Measurements from ENCODE around the gene CHD2.
"Not testable (repeated sequence)": the region's sequence is repeated elsewhere in the genome, so short reads cannot be mapped to it uniquely, and the experiment has no call there.

CHD2 gene

GRCh38 chr15:92906563-92907081, 6.5 kb downstream of the CHD2 start:
- peak; percentile 57 for DNase-seq

- DNase-seq = no peak
These were observed 7.1 kb downstream of the CHD2 start for GRCh38 chr15:92907229-92907628.

- peak; percentile 42 for DNase-seq
These were observed 8.0 kb downstream of the CHD2 start for GRCh38 chr15:92907896-92908712.

GRCh38 chr15:92908713-92909057, 8.6 kb downstream of the CHD2 start:
- no peak for DNase-seq

GRCh38 chr15:92909136-92909781, 9.1 kb downstream of the CHD2 start:
- no peak for DNase-seq

- DNase-seq = no peak
These were observed 10.3 kb downstream of the CHD2 start for GRCh38 chr15:92910451-92910850.

GRCh38 chr15:92914103-92914499, 14.0 kb downstream of the CHD2 start:
- no peak for DNase-seq

- no peak for DNase-seq
These were observed 14.7 kb downstream of the CHD2 start for GRCh38 chr15:92914768-92915221.

- DNase-seq = no peak
These were observed 15.8 kb downstream of the CHD2 start for GRCh38 chr15:92915766-92916435.

GRCh38 chr15:92917598-92918407, 17.7 kb downstream of the CHD2 start:
- peak; percentile 93 for DNase-seq

GRCh38 chr15:92918881-92919280, 18.8 kb downstream of the CHD2 start:
- not testable (repeated sequence) for DNase-seq

GRCh38 chr15:92920595-92921161, 20.6 kb downstream of the CHD2 start:
- DNase-seq = no peak

- peak; percentile 21 for DNase-seq
These were observed 21.3 kb downstream of the CHD2 start for GRCh38 chr15:92921215-92922131.

- no peak for DNase-seq
These were observed 22.4 kb downstream of the CHD2 start for GRCh38 chr15:92922418-92923002.

GRCh38 chr15:92924216-92924615, 24.1 kb downstream of the CHD2 start:
- no peak for DNase-seq

- DNase-seq = no peak
These were observed 25.3 kb downstream of the CHD2 start for GRCh38 chr15:92925454-92925853.

GRCh38 chr15:92928225-92928750, 28.2 kb downstream of the CHD2 start:
- no peak for DNase-seq

GRCh38 chr15:92929002-92929401, 28.9 kb downstream of the CHD2 start:
- no peak for DNase-seq

- no peak for DNase-seq
These were observed 30.0 kb downstream of the CHD2 start for GRCh38 chr15:92930054-92930621.

- no peak for DNase-seq
These were observed 30.7 kb downstream of the CHD2 start for GRCh38 chr15:92930776-92931175.

Data from activated naive CD4-positive, alpha-beta T cell treated with Interleukin-2 at 50 U/mL for 16 hours (primary cell).